GM19438 (cell line): ENCODE results near the gene AUTS2.

Experiments
- ATAC-seq: cut with Tn5 transposase; IDR thresholded peaks from one replicate; pipeline ENCODE4 v1.9.1; 2021; ENCODE audit warnings: low read depth; ENCODE audit not compliant: unreplicated experiment

The AUTS2 gene

DNA sequence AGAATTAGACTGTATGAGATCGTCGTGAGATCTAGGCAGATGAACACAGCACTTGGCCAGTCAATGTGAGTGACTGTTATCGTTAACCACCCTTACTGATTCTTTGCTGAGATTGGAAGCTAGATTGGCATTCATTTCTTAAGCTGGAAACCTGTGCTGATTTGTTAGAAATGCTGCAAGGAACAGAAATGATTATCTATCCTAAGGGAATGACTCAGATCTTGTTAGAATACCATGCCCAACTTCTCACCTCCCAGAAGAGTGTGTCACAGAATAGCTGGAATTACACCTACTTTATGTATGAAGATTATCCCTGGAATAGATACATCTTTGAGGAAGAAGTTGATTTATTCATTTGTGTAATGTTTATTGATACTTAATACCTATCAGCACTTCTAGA is 275.2 kb downstream of the AUTS2 start:
- ATAC-seq: no peak

- no peak for ATAC-seq
Measured at GRCh38 chr7:69878015-69878414, 279.7 kb downstream of the AUTS2 start.

DNA sequence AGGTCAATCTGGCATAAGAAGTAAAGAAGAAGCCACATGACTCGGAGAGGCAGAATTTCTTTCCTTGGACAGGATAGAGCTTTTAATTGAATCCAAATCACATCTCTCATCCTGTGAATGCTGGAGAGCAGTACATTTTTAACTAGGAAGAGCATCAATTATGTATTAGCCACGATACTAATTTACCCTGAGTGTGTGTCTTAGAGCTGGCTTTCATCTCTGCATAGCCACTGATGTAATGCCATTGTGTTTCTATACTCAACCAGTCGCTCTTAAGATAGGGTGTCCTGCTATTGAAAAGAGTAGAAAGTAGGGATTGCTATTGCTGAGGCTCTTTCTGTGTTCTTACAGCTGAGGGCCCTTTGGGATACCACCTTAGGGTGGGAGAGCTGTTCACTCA is 280.3 kb downstream of the AUTS2 start:
- ATAC-seq: no peak

DNA sequence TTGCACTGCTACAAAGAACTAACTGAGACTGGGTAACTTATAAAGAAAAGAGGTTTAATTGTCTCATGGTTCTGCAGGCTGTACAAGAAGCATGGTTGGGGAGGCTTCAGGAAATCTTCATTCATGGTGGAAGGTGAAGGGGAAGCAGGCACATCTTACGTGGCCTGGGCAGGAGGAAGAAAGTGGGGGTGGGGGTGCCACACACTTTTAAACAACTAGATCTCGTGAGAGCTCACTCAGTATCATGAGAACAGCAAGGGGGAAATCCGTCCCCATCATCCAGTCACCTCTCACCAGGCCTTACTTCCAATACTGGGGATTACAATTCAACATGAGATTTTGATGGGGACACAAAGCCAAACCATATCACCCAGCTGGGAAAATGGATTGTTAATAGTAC is 281.7 kb downstream of the AUTS2 start:
- no peak for ATAC-seq

DNA sequence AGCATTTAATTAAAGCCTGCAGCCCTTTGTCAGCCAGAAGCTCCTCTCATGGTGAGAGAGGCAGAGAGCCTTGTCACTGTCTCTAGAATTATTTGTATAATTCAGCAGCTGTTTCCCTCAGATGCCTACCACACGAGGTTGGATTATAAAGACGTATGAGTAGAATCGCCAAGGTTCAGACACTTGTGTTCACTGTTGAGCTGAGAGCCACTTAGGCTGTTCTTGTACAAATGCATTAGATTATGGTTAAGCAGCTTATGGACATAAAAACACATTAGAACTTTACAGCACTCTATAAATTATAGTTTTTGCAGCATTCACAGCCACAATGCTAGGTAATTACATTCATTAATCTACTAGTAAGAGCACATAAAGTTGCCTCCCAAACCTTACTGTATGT is 282.6 kb downstream of the AUTS2 start:
- ATAC-seq: no peak

DNA sequence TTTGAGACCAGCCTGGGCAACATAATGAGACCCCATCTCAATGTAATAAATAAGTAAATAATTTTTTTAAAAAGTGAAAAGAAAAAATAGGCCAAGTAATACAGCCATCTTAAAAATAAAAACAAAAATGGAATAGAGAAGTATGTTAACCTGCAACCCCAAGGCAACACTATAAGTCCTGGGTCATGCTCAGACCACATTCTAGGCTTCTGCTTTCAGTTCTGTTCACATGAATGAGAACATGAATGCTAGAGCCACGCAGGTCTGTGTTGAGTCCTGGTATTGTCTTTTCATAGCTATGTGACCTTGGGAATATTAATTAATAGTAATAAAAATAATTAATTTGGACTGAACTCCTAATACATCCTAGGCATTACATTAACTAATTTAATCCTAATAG is 284.0 kb downstream of the AUTS2 start:
- ATAC-seq: no peak

- ATAC-seq: no peak
Measured at GRCh38 chr7:69883399-69883891, 285.2 kb downstream of the AUTS2 start.

DNA sequence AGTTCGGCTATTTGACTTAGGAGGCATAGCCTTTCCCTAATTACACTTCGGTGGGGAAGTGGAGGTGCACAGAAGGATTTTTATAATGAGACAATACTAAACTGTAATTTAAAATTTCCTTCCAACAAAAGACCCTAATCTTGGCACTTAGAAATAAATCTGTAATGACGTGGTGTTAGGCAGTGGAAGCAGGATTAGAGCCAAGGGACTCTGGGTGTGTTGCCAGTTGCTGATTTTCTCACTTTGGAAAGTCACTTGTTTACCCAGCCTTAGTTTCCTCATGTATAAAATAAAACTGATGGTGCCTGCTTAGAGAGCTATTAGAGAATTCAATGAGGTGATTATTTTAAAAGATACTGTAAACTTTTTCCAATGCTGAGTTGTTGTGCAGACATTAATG is 287.2 kb downstream of the AUTS2 start:
- ATAC-seq: no peak

- no peak for ATAC-seq
Measured at GRCh38 chr7:69889338-69889975, 291.2 kb downstream of the AUTS2 start.

GRCh38 chr7:69889976-69890351 is 291.7 kb downstream of the AUTS2 start:
- ATAC-seq: no peak

- ATAC-seq: no peak
Measured at GRCh38 chr7:69892790-69893189, 294.5 kb downstream of the AUTS2 start.

DNA sequence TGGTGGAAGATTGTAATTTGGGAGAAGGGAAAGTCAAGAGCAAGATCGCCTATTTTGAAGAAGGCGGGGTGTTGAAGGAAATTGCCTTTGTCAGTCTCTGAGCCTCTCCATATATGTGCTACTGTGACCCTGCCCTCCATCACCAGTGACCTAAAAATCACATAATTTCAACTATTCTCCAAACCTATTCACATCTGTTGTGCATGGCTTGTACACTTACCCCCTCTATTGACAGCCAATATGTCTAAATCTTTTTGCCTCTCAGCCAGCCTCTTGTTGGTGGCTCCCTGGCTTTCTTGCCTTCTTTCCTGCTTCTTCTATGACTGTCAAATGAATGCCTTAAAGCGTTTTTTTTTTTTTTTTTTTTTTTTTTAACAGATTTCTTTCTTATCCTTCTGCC is 295.6 kb downstream of the AUTS2 start:
- ATAC-seq: no peak

GRCh38 chr7:69895446-69895845 is 297.2 kb downstream of the AUTS2 start:
- no peak for ATAC-seq

- ATAC-seq: no peak
Measured at GRCh38 chr7:69896121-69896520, 297.8 kb downstream of the AUTS2 start.

DNA sequence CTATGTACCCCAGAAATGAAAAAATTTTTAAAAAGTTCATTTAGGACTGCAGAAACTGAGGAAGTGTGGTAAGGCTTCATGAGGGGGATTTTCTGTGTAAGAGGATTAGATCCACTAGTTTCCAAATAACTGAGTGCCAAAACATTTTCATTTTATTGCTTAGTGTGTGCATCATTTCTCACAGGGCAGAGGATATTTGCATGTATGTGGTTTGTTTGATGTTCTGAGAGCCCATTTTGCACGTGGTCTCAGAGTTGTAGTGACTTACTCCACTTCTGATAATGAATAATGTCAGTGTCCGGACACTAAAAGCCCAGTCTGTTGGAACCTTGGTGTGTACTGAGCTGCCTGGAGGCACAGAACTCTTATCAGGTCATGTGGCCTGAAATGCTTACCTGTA is 299.9 kb downstream of the AUTS2 start:
- no peak for ATAC-seq

DNA sequence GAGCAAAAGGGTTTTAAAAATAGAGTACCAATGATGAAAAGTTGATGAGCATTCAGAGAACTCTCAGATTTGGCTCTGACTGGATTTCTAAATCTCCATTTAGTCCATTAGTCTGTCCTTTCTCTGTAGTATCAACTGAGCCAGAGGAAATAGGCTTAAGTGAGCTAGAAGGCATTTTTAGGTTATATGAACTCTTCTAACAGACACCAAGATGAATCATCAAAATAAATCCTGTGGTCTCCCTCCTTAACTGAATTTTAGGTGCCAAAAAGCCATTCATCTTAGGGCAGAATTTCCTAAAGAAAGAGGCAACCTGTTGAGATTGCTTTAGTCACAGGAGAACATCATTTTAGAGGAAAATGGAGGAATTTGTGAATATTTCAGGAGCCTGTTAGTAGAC is 305.1 kb downstream of the AUTS2 start:
- no peak for ATAC-seq

- ATAC-seq: peak; percentile 73
Measured at GRCh38 chr7:69906283-69906995, 308.2 kb downstream of the AUTS2 start.

DNA sequence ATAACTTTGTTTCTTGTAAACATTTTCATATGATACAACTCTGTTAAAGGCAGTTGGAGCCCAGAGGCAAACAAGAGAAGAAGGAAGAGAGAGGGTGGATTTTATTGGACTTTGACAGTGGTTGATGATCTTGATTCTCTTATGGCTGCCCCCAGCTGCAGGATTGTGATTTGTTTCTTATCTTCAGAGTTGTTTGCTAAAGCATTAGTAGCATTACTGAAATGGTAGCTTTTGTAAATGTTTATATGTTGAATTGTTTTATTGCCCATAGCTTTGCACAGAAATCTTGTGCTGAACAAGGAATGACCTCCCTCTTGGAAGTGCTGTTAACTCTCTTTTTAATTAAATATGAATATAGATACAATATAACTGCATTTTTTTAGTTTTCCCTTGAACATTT is 309.4 kb downstream of the AUTS2 start:
- no peak for ATAC-seq

- no peak for ATAC-seq
Measured at GRCh38 chr7:69908454-69908853, 310.2 kb downstream of the AUTS2 start.

GRCh38 chr7:69910150-69910549 is 311.9 kb downstream of the AUTS2 start:
- ATAC-seq: no peak

- no peak for ATAC-seq
Measured at GRCh38 chr7:69911337-69911736, 313.1 kb downstream of the AUTS2 start.

DNA sequence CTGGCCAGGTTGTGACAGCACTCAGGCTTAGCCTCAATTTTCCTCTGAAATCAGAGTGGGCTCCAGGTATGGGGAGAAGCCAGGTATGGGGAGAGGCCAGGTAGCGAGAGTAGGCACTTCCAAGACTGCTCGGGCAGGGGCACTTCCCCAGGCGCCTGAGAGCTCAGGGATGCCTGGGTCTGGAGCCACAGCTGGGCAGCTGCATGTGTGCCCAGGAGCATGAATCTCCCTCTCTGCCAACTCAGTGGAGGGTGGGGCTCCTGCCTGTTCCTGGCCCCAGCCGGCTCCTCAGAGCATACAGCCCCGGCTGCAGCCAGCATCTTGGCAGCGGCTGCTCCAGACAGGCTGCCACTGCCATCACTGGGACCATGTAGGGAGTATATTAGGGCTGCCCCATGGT is 313.9 kb downstream of the AUTS2 start:
- ATAC-seq: no peak
